Measurements from ENCODE around the gene BTBD18.

GRCh38 chr11:57776577-57777210 lies 25.1 kb upstream of the BTBD18 start:
- TF ChIP-seq CTCF (IDR thresholded peaks at IDR 0.05) (no peak), ZFX (IDR thresholded peaks at IDR 0.05; ENCODE audit: borderline replicate concordance) (no peak)

Measured in 22Rv1 (cell line).